Osteoblast (primary cell): ENCODE data around the gene LRBA. TPM values are rescaled to one million over a fixed set of nuclear protein-coding genes. Genes with fewer than 3 reads are reported as not detected.

Source experiments
- DNase-seq: peaks from one replicate; pipeline ENCODE4 v3.0.0; 2011; ENCODE audit warnings: low spot score, mixed read lengths; ENCODE audit not compliant: insufficient read length; ENCODE audit errors: missing footprints
- H2AFZ ChIP-seq: 2 replicates; pipeline ENCODE4 v1.6.0; 2011; ENCODE audit warnings: mild to moderate bottlenecking, low read length
- H3K27ac ChIP-seq: 2 replicates; pipeline ENCODE4 v1.5.1; 2011; ENCODE audit warnings: mild to moderate bottlenecking, low read depth, low read length, moderate library complexity
- H3K27me3 ChIP-seq: 2 replicates; pipeline ENCODE4 v1.6.0; 2012; ENCODE audit warnings: mild to moderate bottlenecking, control low read depth, inconsistent platforms, low read length, moderate library complexity; ENCODE audit not compliant: insufficient read depth
- H3K36me3 ChIP-seq: 2 replicates; pipeline ENCODE4 v1.5.1; 2011; ENCODE audit warnings: mild to moderate bottlenecking, low read length, control low read depth, moderate library complexity; ENCODE audit not compliant: insufficient read depth
- H3K4me1 ChIP-seq: 2 replicates; pipeline ENCODE4 v1.5.1; 2011; ENCODE audit warnings: mild to moderate bottlenecking, low read length, control low read depth, moderate library complexity; ENCODE audit not compliant: insufficient read depth
- H3K4me2 ChIP-seq: 2 replicates; pipeline ENCODE4 v1.6.0; 2011; ENCODE audit warnings: mild to moderate bottlenecking, low read length; ENCODE audit not compliant: insufficient read depth
- H3K4me3 ChIP-seq: fragments of 200-600 bp; sonication (generic); 3 replicates; pipeline ENCODE4 v1.5.1; 2012; ENCODE audit warnings: mild to moderate bottlenecking, low read length, inconsistent platforms; ENCODE audit not compliant: insufficient read depth
- H3K79me2 ChIP-seq: 2 replicates; pipeline ENCODE4 v1.6.0; 2012; ENCODE audit warnings: mild to moderate bottlenecking, low read length, control low read depth, inconsistent platforms; ENCODE audit not compliant: insufficient read depth
- H3K9me3 ChIP-seq: 2 replicates; pipeline ENCODE4 v1.5.1; 2011; ENCODE audit warnings: low read depth, low read length, control low read depth
- H4K20me1 ChIP-seq: 2 replicates; pipeline ENCODE4 v1.6.0; 2012; ENCODE audit warnings: mild to moderate bottlenecking, low read length, control low read depth; ENCODE audit not compliant: insufficient read depth
- CTCF ChIP-seq: IDR thresholded peaks from 2 replicates; pipeline ENCODE4 v1.5.1; 2011; ENCODE audit warnings: mild to moderate bottlenecking, low read depth, low read length, moderate library complexity; ENCODE audit errors: extremely low read depth
- total RNA-seq: library from RNA; depleted of rRNA; stranded (reverse); fragments of >200 nt; gene quantifications from 2 replicates; pipeline ENCODE4 v1.2.3, GENCODE V29; 2012

LRBA gene
- total RNA-seq, 1 donor, result 67.3 TPM

GRCh38 chr4:150987204-150987603, 27.9 kb downstream of the LRBA start:
- Histone ChIP-seq H4K20me1 (peaks cover 3% of the 10 kb centered on the region), H3K79me2 (peaks cover 17% of the 10 kb centered on the region), H3K27me3 (no peaks in the 10 kb centered on the region), H2AFZ (no peak overlapping the region), H3K4me1 (no peaks in the 10 kb centered on the region), H3K4me2 (no peak overlapping the region), H3K4me3 (no peak overlapping the region), H3K27ac (no peak overlapping the region), H3K36me3 (no peaks in the 10 kb centered on the region), H3K9me3 (no peaks in the 10 kb centered on the region)
- no peak for DNase-seq
- TF ChIP-seq CTCF, result no peak

GRCh38 chr4:150986085-150986484, 29.0 kb downstream of the LRBA start:
- no peak for TF ChIP-seq CTCF
- Histone ChIP-seq H4K20me1 (peaks cover under 1% of the 10 kb centered on the region), H2AFZ (no peak overlapping the region)

GRCh38 chr4:150983851-150984250, 31.2 kb downstream of the LRBA start:
- no peaks in the 10 kb centered on the region for H3K36me3 ChIP-seq
- H3K79me2 ChIP-seq, result peaks cover 13% of the 10 kb centered on the region
- peaks cover 2% of the 10 kb centered on the region for H4K20me1 ChIP-seq
- DNase-seq, result no peak
- no peaks in the 10 kb centered on the region for H3K27me3 ChIP-seq
- H2AFZ ChIP-seq, result no peak overlapping the region
- H3K27ac ChIP-seq, result no peak overlapping the region
- no peak overlapping the region for H3K4me3 ChIP-seq
- H3K4me1 ChIP-seq, result no peaks in the 10 kb centered on the region
- TF ChIP-seq CTCF, result no peak
- H3K9me3 ChIP-seq, result no peaks in the 10 kb centered on the region
- H3K4me2 ChIP-seq, result no peak overlapping the region

More at GRCh38 chr4:150986085-150986484, 29.0 kb downstream of the LRBA start:
- no peak overlapping the region for H3K27ac ChIP-seq
- no peaks in the 10 kb centered on the region for H3K9me3 ChIP-seq
- H3K4me3 ChIP-seq, result no peak overlapping the region
- no peaks in the 10 kb centered on the region for H3K27me3 ChIP-seq
- no peaks in the 10 kb centered on the region for H3K4me1 ChIP-seq
- no peak for DNase-seq
- H3K79me2 ChIP-seq, result peaks cover 13% of the 10 kb centered on the region
- no peaks in the 10 kb centered on the region for H3K36me3 ChIP-seq
- H3K4me2 ChIP-seq, result no peak overlapping the region

- H2AFZ ChIP-seq, result no peak overlapping the region
- no peaks in the 10 kb centered on the region for H3K4me1 ChIP-seq
- no peak for DNase-seq
- no peaks in the 10 kb centered on the region for H3K9me3 ChIP-seq
- H3K27me3 ChIP-seq, result no peaks in the 10 kb centered on the region
- no peak overlapping the region for H3K27ac ChIP-seq
- H4K20me1 ChIP-seq, result peaks cover 2% of the 10 kb centered on the region
- no peak for TF ChIP-seq CTCF
- H3K36me3 ChIP-seq, result no peaks in the 10 kb centered on the region
- peaks cover 20% of the 10 kb centered on the region for H3K79me2 ChIP-seq
- no peak overlapping the region for H3K4me2 ChIP-seq
- no peak overlapping the region for H3K4me3 ChIP-seq
These were observed 32.4 kb downstream of the LRBA start for GRCh38 chr4:150982557-150983233.
